Astrocyte (in vitro differentiated cells and primary cell): ENCODE results near the gene RAB29. TPM values are rescaled to one million over a fixed set of nuclear protein-coding genes. Genes with fewer than 3 reads are reported as not detected.

ENCODE experiments used
- DNase-seq: peaks from one replicate; pipeline ENCODE4 v3.0.0-alpha.2; 2010; ENCODE audit warnings: low read depth
- FAIRE-seq: peaks from 2 replicates; lab custom pipeline; 2011; peaks lifted over from hg19 to GRCh38; lab: Jason Lieb, UNC
- H2AFZ ChIP-seq: 2 replicates; pipeline ENCODE4 v1.6.0; 2012; ENCODE audit warnings: low read depth, low read length, inconsistent platforms
- H3K27ac ChIP-seq: 2 replicates; pipeline ENCODE4 v1.5.1; 2011; ENCODE audit warnings: low read depth, low read length, inconsistent platforms
- H3K27me3 ChIP-seq: 2 replicates; pipeline ENCODE4 v1.6.0; 2011; ENCODE audit warnings: low read length, inconsistent platforms; ENCODE audit not compliant: insufficient read depth
- H3K36me3 ChIP-seq: 2 replicates; pipeline ENCODE4 v1.5.1; 2011; ENCODE audit warnings: low read length, inconsistent platforms; ENCODE audit not compliant: insufficient read depth
- H3K4me1 ChIP-seq: 2 replicates; pipeline ENCODE4 v1.5.1; 2011; ENCODE audit warnings: low read length, inconsistent platforms; ENCODE audit not compliant: insufficient read depth
- H3K4me2 ChIP-seq: 2 replicates; pipeline ENCODE4 v1.6.0; 2012; ENCODE audit warnings: low read length, inconsistent platforms
- H3K4me3 ChIP-seq: 2 replicates; pipeline ENCODE4 v1.5.1; 2011; ENCODE audit warnings: low read depth, mild to moderate bottlenecking, low read length, inconsistent platforms; ENCODE audit not compliant: insufficient read depth
- H3K79me2 ChIP-seq: 2 replicates; pipeline ENCODE4 v1.6.0; 2012; ENCODE audit warnings: mild to moderate bottlenecking, low read length, inconsistent platforms; ENCODE audit not compliant: insufficient read depth
- H3K9ac ChIP-seq: 2 replicates; pipeline ENCODE4 v1.6.0; 2012; ENCODE audit warnings: mild to moderate bottlenecking, low read length, inconsistent platforms
- H3K9me3 ChIP-seq: 2 replicates; pipeline ENCODE4 v1.5.1; 2012; ENCODE audit warnings: low read depth, mild to moderate bottlenecking, low read length, inconsistent platforms; ENCODE audit not compliant: insufficient read depth
- H4K20me1 ChIP-seq: 2 replicates; pipeline ENCODE4 v1.6.0; 2012; ENCODE audit warnings: low read length, inconsistent platforms; ENCODE audit not compliant: insufficient read depth
- H3K27ac Mint-ChIP-seq: one replicate; pipeline ENCODE4 v1.8.0; 2021; ENCODE audit warnings: mild to moderate bottlenecking, mixed read lengths; ENCODE audit not compliant: unreplicated experiment
- H3K27me3 Mint-ChIP-seq: one replicate; pipeline ENCODE4 v1.8.0; 2021; ENCODE audit warnings: low read depth, mixed read lengths; ENCODE audit not compliant: unreplicated experiment
- H3K36me3 Mint-ChIP-seq: one replicate; pipeline ENCODE4 v1.8.0; 2021; ENCODE audit warnings: low read depth, mixed read lengths; ENCODE audit not compliant: unreplicated experiment
- H3K4me1 Mint-ChIP-seq: one replicate; pipeline ENCODE4 v1.8.0; 2021; ENCODE audit warnings: low read depth, mixed read lengths; ENCODE audit not compliant: unreplicated experiment
- H3K4me3 Mint-ChIP-seq: one replicate; pipeline ENCODE4 v1.8.0; 2021; ENCODE audit warnings: mild to moderate bottlenecking, moderate library complexity, mixed read lengths; ENCODE audit not compliant: unreplicated experiment
- H3K9me3 Mint-ChIP-seq: one replicate; pipeline ENCODE4 v1.8.0; 2021; ENCODE audit warnings: mild to moderate bottlenecking, mixed read lengths; ENCODE audit not compliant: unreplicated experiment
- EZH2 ChIP-seq: IDR thresholded peaks from 2 replicates; pipeline ENCODE4 v1.6.1; 2012; ENCODE audit warnings: mild to moderate bottlenecking, low read length, inconsistent platforms; ENCODE audit not compliant: insufficient read depth
- total RNA-seq: library from RNA; stranded (reverse); gene quantifications from 2 replicates; pipeline ENCODE4 v1.2.1, GENCODE V29; 2021
- TF ChIP-seq, protein P1 (sequence below): IDR thresholded peaks from 2 replicates; pipeline ENCODE4 v1.5.1; 2011; ENCODE audit warnings: low read depth, mild to moderate bottlenecking, inconsistent platforms, low read length, moderate library complexity; ENCODE audit not compliant: insufficient read depth

RAB29 gene
- total RNA-seq, 1 donor from 2014 or later, result 13.3 TPM

DNA sequence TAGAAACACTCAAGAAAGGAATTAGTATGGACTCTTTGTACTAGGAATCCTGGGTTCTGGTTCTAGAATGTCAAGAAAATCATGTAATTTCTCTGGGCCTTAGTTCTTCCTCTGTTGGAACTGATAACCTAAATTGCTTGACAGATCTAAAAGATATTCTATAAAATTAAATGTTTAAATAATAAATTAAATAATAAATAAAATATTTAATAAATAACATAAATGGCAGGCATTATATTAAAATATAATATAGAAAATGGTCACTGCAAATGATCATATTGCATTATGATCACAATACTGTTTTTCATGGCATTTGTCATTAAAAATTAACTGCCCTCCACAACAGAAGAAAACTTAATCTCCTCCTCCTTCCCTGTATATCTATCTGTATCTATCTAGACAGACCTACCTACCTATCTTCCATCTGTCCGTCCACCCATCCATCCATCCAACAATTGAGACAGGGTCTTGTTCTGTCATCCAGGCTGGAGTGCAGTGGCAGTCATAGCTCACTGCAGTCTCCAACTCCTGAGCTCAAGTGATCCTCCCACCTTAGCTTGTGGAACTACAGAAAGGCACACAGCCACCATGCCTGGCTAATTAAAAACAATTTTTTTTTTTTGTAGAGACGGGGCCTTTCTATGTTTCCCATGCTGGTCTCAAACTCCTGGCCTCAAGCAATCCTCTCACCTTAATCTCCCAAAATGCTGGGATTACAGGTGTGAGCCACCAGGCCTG is 41.7 kb downstream of the RAB29 start:
- H3K4me1 ChIP-seq, result no peaks in the 10 kb centered on the region
- Mint-ChIP-seq H3K4me1 (no peaks in the 10 kb centered on the region), H3K36me3 (peaks cover 4% of the 10 kb centered on the region), H3K27me3 (no peaks in the 10 kb centered on the region), H3K4me3 (no peak overlapping the region), H3K27ac (no peak overlapping the region), H3K9me3 (no peaks in the 10 kb centered on the region)
- H3K27ac ChIP-seq, result no peak overlapping the region
- no peaks in the 10 kb centered on the region for H3K9me3 ChIP-seq
- peaks cover 80% of the 10 kb centered on the region for H4K20me1 ChIP-seq
- no peak overlapping the region for H3K9ac ChIP-seq
- DNase-seq (no peak), FAIRE-seq (no peak)
- H3K27me3 ChIP-seq, result no peaks in the 10 kb centered on the region
- H3K36me3 ChIP-seq, result peaks cover 13% of the 10 kb centered on the region
- no peak overlapping the region for H3K4me3 ChIP-seq
- H3K79me2 ChIP-seq, result peaks cover 100% of the 10 kb centered on the region
- TF ChIP-seq, protein P1, sequence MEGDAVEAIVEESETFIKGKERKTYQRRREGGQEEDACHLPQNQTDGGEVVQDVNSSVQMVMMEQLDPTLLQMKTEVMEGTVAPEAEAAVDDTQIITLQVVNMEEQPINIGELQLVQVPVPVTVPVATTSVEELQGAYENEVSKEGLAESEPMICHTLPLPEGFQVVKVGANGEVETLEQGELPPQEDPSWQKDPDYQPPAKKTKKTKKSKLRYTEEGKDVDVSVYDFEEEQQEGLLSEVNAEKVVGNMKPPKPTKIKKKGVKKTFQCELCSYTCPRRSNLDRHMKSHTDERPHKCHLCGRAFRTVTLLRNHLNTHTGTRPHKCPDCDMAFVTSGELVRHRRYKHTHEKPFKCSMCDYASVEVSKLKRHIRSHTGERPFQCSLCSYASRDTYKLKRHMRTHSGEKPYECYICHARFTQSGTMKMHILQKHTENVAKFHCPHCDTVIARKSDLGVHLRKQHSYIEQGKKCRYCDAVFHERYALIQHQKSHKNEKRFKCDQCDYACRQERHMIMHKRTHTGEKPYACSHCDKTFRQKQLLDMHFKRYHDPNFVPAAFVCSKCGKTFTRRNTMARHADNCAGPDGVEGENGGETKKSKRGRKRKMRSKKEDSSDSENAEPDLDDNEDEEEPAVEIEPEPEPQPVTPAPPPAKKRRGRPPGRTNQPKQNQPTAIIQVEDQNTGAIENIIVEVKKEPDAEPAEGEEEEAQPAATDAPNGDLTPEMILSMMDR, result no peak
- no peak for TF ChIP-seq EZH2
- H3K4me2 ChIP-seq, result no peak overlapping the region
- H2AFZ ChIP-seq, result no peak overlapping the region

DNA sequence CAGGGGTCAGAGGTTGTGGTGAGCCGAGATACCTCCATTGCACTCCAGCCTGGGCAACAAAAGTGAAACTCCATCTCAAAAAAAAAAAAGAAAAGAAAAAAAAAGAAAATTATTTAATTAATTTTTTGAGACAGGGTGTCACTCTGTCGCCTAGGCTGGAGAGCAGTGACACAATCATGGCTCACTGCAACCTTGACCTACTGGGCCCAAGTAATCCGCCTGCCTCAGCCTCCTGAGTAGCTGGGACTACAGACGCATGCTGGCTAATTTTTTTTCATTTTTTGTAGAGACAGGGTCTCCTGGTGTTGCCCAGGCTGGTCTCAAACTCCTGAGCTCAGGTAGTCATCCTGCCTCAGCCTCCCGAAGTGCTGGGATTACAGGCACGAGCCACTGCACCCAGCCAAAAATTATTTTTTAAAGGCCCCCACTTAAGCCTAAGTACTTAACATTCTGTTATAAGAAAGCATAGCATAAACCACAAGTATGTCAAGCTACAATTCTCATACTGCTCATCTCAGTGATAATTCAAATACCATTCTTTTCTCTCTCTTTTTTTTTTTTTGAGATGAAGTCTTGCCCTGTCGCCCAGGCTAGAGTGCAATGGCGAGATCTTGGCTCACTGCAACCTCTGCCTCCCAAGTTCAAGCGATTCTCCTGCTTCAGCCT is 45.2 kb downstream of the RAB29 start:
- Histone ChIP-seq H3K4me2 (no peak overlapping the region), H3K9ac (no peak overlapping the region), H3K4me3 (no peak overlapping the region), H3K9me3 (no peaks in the 10 kb centered on the region), H3K79me2 (peaks cover 99% of the 10 kb centered on the region), H2AFZ (no peak overlapping the region), H4K20me1 (peaks cover 70% of the 10 kb centered on the region), H3K27ac (no peak overlapping the region), H3K4me1 (no peaks in the 10 kb centered on the region), H3K36me3 (peaks cover 32% of the 10 kb centered on the region), H3K27me3 (no peaks in the 10 kb centered on the region)
- Mint-ChIP-seq H3K9me3 (no peaks in the 10 kb centered on the region), H3K4me1 (no peaks in the 10 kb centered on the region), H3K27me3 (no peaks in the 10 kb centered on the region), H3K36me3 (peaks cover 2% of the 10 kb centered on the region), H3K27ac (peak overlapping the region; percentile 28), H3K4me3 (no peak overlapping the region)
- no peak for DNase-seq
- TF ChIP-seq EZH2, result no peak
- TF ChIP-seq, protein P1, result no peak
- no peak for FAIRE-seq

DNA sequence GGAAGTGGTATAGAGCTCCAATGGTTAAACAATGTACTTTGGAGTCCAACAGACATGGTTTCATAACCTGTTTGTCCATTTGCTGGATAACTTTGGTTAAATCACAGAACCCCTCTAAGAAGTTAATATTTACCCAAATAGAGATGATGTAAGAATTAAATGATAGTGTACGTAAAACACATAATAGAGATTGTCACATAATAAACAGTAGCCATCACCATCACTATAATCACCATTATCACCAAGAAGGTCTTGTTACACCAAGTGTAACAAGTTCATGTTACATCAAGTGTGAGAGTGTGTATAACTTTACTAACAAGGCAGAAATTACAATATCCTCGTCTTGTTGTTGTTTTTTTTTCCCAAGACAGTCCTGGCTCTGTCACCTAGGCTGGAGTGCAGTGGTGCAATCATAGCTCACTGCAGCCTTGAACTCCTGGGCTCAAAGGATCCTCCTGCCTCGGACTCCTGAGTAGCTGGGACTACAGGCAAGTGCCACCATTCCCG is 48.6 kb downstream of the RAB29 start:
- H3K36me3 Mint-ChIP-seq, result peaks cover 2% of the 10 kb centered on the region
- no peak overlapping the region for H3K4me3 Mint-ChIP-seq
- H3K27me3 Mint-ChIP-seq, result no peaks in the 10 kb centered on the region
- no peak overlapping the region for H2AFZ ChIP-seq
- no peak for DNase-seq
- H4K20me1 ChIP-seq, result peaks cover 58% of the 10 kb centered on the region
- no peak overlapping the region for H3K4me3 ChIP-seq
- H3K27ac Mint-ChIP-seq, result no peak overlapping the region
- H3K36me3 ChIP-seq, result peaks cover 28% of the 10 kb centered on the region
- no peak overlapping the region for H3K9ac ChIP-seq
- no peaks in the 10 kb centered on the region for H3K4me1 Mint-ChIP-seq
- no peak overlapping the region for H3K4me2 ChIP-seq
- no peaks in the 10 kb centered on the region for H3K9me3 Mint-ChIP-seq
- no peaks in the 10 kb centered on the region for H3K27me3 ChIP-seq
- FAIRE-seq, result no peak
- H3K79me2 ChIP-seq, result peaks cover 83% of the 10 kb centered on the region
- H3K27ac ChIP-seq, result no peak overlapping the region
- TF ChIP-seq, protein P1, result no peak
- no peak for TF ChIP-seq EZH2
- no peaks in the 10 kb centered on the region for H3K4me1 ChIP-seq
- no peaks in the 10 kb centered on the region for H3K9me3 ChIP-seq
